ENCODE results near the gene KANSL3.

The KANSL3 gene

DNA sequence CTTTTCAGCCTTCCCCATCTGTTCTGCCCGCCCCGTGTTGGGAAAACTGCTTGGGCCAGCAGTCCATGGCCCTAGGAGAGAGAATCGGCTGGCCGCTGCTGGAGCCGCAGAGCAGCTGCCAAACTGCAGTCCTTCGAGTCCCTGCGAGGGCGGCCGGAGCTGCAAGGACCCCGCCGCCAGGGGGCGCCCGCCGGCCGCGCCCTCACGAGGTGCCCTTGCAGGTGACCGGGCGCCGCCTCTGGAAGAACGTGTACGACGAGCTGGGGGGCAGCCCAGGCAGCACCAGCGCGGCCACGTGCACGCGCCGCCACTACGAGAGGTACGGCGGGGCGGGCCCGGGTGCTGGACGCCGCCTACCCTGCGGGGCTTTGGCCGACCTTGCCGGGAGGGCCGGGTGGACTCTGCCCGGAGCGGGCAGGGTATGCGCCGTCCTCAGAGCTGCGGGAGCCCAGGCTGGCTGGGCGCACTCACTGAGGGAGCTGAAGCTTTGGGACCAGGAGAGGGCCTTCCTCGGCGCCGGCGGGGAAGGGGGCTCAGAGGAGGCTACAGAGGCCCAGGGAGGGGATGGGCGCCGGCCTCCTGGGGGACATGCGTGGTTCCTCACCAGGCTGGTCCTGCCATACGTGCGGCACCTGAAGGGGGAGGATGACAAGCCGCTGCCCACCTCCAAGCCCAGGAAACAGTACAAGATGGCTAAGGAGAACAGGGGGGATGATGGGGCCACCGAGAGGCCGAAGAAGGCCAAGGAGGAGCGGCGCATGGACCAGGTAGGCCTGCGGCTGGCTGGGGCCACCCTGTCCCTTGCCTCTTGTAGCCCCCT, 87.9 kb downstream of the KANSL3 start:
- TF ChIP-seq, protein P1, sequence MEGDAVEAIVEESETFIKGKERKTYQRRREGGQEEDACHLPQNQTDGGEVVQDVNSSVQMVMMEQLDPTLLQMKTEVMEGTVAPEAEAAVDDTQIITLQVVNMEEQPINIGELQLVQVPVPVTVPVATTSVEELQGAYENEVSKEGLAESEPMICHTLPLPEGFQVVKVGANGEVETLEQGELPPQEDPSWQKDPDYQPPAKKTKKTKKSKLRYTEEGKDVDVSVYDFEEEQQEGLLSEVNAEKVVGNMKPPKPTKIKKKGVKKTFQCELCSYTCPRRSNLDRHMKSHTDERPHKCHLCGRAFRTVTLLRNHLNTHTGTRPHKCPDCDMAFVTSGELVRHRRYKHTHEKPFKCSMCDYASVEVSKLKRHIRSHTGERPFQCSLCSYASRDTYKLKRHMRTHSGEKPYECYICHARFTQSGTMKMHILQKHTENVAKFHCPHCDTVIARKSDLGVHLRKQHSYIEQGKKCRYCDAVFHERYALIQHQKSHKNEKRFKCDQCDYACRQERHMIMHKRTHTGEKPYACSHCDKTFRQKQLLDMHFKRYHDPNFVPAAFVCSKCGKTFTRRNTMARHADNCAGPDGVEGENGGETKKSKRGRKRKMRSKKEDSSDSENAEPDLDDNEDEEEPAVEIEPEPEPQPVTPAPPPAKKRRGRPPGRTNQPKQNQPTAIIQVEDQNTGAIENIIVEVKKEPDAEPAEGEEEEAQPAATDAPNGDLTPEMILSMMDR (IDR thresholded peaks at IDR 0.05; ENCODE audit: low read depth, low read length, missing control alignments), result no peak
- no peak for DNase-seq (ENCODE audit: low read depth)
- no peak overlapping the region for H3K4me3 ChIP-seq (ENCODE audit: low read depth, low read length)

- no peak for DNase-seq (ENCODE audit: low read depth)
- TF ChIP-seq, protein P1 (IDR thresholded peaks at IDR 0.05; ENCODE audit: low read depth, low read length, missing control alignments), result no peak
- no peak overlapping the region for H3K4me3 ChIP-seq (ENCODE audit: low read depth, low read length)
Observed at GRCh38 chr2:96549466-96549785, 88.7 kb downstream of the KANSL3 start.

DNA sequence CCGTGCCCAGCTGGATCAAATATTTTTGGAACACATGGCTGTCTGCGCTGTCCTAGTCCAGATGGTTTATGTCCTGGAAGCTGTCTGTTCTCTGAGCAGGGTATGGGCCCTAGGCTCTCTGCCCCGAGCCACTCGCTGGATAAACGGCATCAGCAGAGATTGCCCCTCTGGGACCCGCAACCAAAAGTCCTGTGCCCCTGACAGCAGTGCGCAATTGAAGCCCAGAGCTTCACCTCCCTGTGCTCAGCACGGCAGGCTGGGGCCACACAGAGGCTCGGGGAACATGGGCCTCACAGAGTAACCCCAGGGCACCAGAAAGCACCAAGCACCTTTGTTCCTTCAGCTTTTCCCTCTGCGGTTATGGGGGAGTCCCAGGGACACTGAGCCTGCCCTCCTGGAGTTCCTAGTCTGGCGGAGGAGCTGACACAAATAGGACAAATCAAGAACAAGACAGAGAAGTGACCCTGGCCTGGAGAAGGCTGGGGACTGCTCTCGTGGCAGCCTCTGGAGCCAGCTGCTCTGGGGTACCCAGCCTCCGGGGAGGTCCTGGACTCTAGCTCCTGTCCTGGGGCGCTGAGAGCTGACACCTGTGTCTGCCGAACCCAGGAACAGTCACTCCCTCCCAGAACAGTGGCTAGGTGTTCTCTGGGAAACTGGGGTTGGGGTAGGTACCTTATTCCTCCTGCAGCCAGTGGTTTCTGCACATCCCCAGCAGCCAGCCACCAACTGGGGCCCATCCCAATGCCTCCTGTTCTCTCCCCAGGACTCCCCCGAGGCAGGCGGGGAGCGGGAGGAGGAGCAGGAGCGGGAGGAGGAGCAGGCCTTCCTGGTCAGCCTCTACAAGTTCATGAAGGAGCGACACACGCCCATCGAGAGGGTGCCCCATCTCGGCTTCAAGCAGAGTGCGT, 89.3 kb downstream of the KANSL3 start:
- no peak overlapping the region for H3K4me3 ChIP-seq (ENCODE audit: low read depth, low read length)
- TF ChIP-seq, protein P1 (IDR thresholded peaks at IDR 0.05; ENCODE audit: low read depth, low read length, missing control alignments), result no peak
- DNase-seq (ENCODE audit: low read depth), result no peak

- no peak for DNase-seq (ENCODE audit: low read depth)
- no peak overlapping the region for H3K4me3 ChIP-seq (ENCODE audit: low read depth, low read length)
- TF ChIP-seq, protein P1 (IDR thresholded peaks at IDR 0.05; ENCODE audit: low read depth, low read length, missing control alignments), result no peak
Observed at GRCh38 chr2:96547731-96548171, 90.4 kb downstream of the KANSL3 start.

- TF ChIP-seq, protein P1 (IDR thresholded peaks at IDR 0.05; ENCODE audit: low read depth, low read length, missing control alignments), result no peak
- H3K4me3 ChIP-seq (ENCODE audit: low read depth, low read length), result no peak overlapping the region
- no peak for DNase-seq (ENCODE audit: low read depth)
Observed at GRCh38 chr2:96547203-96547641, 90.9 kb downstream of the KANSL3 start.

- TF ChIP-seq, protein P1 (IDR thresholded peaks at IDR 0.05; ENCODE audit: low read depth, low read length, missing control alignments), result no peak
- no peak for DNase-seq (ENCODE audit: low read depth)
- no peak overlapping the region for H3K4me3 ChIP-seq (ENCODE audit: low read depth, low read length)
Observed at GRCh38 chr2:96546797-96547196, 91.3 kb downstream of the KANSL3 start.
